SK-N-SH (cell line): ENCODE data around the gene ANKRD18B.
"Not testable (repeated sequence)": the region's sequence is repeated elsewhere in the genome, so short reads cannot be mapped to it uniquely, and the experiment has no call there.

ENCODE experiments used
- POLR2AphosphoS5 ChIP-seq: IDR thresholded peaks from 2 replicates; pipeline ENCODE4 v1.6.1; 2012; ENCODE audit warnings: low read depth, low read length
- RXRA ChIP-seq: IDR thresholded peaks from 2 replicates; pipeline ENCODE4 v1.4.0; 2012; ENCODE audit warnings: low read depth, mild to moderate bottlenecking, borderline replicate concordance
- TF ChIP-seq, protein P1 (sequence below): fragments of 200-600 bp; sonication (generic); IDR thresholded peaks from 2 replicates; pipeline ENCODE4 v1.6.1; 2017; ENCODE audit warnings: antibody characterized with exemption, mild to moderate bottlenecking, moderate library complexity

DNA sequence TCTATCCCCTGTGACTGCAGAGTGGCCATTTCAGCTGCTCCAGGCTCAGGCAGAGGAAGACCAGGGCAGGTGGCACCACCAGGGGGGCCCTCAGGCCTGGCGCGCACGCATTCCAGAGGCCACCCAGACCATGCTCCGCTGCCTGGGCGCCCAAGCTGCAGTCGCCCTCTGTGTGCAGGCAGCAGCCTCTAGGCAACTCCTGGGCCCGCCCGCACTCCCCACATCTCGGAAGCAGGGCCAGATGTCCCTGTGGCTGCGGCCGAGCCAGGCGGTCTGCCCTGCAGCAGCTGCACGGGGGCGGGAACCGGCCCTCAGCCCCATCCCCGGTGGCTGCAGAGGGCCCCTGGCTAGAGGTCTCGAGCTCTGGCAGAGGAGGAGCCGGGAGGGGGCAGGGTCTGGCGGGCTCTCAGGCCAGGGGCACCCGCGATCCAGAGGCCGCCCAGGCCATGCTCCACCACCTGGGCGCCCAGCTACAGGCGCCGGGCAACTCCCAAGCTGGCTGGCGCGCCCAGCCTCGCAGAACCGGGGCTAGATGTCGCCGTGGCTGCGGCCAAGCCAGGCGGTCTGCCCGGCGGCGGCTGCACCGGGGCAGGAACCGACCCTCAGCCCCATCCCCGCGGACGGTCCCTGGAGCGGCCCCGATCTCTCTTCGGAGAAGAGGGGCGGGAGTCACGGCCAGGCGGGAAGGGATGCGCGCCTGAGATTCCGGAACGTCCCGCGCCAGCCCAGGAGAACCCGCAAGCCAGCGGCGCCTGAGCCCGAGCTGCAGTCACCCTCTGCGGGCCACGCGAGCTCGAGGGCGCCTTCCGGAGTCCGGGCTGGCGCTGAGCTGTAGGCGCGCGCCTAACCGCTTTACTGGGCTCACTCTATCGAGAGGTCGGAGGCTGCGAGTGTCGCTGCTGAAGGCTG, at the start of gene ANKRD18B:
- TF ChIP-seq POLR2AphosphoS5 = peak; percentile 12; the same call in 1 of the 2 replicates
- not testable (repeated sequence) for TF ChIP-seq RXRA
- TF ChIP-seq, protein P1, sequence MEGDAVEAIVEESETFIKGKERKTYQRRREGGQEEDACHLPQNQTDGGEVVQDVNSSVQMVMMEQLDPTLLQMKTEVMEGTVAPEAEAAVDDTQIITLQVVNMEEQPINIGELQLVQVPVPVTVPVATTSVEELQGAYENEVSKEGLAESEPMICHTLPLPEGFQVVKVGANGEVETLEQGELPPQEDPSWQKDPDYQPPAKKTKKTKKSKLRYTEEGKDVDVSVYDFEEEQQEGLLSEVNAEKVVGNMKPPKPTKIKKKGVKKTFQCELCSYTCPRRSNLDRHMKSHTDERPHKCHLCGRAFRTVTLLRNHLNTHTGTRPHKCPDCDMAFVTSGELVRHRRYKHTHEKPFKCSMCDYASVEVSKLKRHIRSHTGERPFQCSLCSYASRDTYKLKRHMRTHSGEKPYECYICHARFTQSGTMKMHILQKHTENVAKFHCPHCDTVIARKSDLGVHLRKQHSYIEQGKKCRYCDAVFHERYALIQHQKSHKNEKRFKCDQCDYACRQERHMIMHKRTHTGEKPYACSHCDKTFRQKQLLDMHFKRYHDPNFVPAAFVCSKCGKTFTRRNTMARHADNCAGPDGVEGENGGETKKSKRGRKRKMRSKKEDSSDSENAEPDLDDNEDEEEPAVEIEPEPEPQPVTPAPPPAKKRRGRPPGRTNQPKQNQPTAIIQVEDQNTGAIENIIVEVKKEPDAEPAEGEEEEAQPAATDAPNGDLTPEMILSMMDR = peak; percentile 36; the same call in 1 of the 2 replicates
